ENCODE results near the gene SLC16A12.

Gene SLC16A12

GRCh38 chr10:89505640-89506275 lies 29.6 kb downstream of the SLC16A12 start:
- no peak for DNase-seq

- no peak for DNase-seq
Measured at GRCh38 chr10:89504691-89505090, 30.7 kb downstream of the SLC16A12 start.

GRCh38 chr10:89503652-89504370 lies 31.6 kb downstream of the SLC16A12 start:
- DNase-seq = no peak

GRCh38 chr10:89503151-89503550 lies 32.2 kb downstream of the SLC16A12 start:
- no peak for DNase-seq

- no peak for DNase-seq
Measured at GRCh38 chr10:89502549-89502948, 32.8 kb downstream of the SLC16A12 start.

GRCh38 chr10:89494575-89494974 lies 40.8 kb downstream of the SLC16A12 start:
- no peak for DNase-seq

- DNase-seq = no peak
Measured at GRCh38 chr10:89494068-89494467, 41.3 kb downstream of the SLC16A12 start.

GRCh38 chr10:89491932-89492331 lies 43.5 kb downstream of the SLC16A12 start:
- no peak for DNase-seq

- no peak for DNase-seq
Measured at GRCh38 chr10:89490596-89491335, 44.6 kb downstream of the SLC16A12 start.

GRCh38 chr10:89482256-89482655 lies 53.1 kb downstream of the SLC16A12 start:
- no peak for DNase-seq

GRCh38 chr10:89481662-89482061 lies 53.7 kb downstream of the SLC16A12 start:
- DNase-seq = no peak

- DNase-seq = no peak
Measured at GRCh38 chr10:89479771-89480446, 55.5 kb downstream of the SLC16A12 start.

- no peak for DNase-seq
Measured at GRCh38 chr10:89478739-89479654, 56.4 kb downstream of the SLC16A12 start.

GRCh38 chr10:89478085-89478738 lies 57.2 kb downstream of the SLC16A12 start:
- DNase-seq = no peak

- no peak for DNase-seq
Measured at GRCh38 chr10:89476150-89476549, 59.2 kb downstream of the SLC16A12 start.

- DNase-seq = no peak
Measured at GRCh38 chr10:89475591-89475998, 59.8 kb downstream of the SLC16A12 start.

- no peak for DNase-seq
Measured at GRCh38 chr10:89475125-89475524, 60.3 kb downstream of the SLC16A12 start.

- DNase-seq = no peak
Measured at GRCh38 chr10:89474452-89474851, 60.9 kb downstream of the SLC16A12 start.

GRCh38 chr10:89471110-89471809 lies 64.1 kb downstream of the SLC16A12 start:
- no peak for DNase-seq

GRCh38 chr10:89470628-89471027 lies 64.8 kb downstream of the SLC16A12 start:
- no peak for DNase-seq

GRCh38 chr10:89469517-89469916 lies 65.9 kb downstream of the SLC16A12 start:
- DNase-seq = no peak

Measured in AML-193 (cell line).